ENCODE results near the gene TNRC18.

The TNRC18 gene

DNA sequence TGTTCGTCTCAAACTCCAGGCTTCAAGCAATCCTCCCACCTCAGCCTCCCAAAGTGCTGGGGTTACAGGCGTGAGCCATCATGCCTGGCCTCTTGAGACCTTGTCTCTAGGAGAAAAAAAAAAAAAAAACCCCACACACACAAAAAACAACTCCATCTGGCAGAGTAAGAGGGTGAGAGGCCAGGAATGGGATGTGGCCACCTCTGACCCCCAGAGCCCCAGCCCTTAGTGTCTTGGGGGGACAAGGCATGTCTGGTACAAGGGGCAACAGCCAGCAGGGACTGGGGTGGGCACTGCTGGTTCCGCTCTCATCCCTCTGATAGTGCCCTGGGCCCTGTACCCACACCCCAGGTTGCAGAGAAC, 15.6 kb upstream of the TNRC18 start:
- no peaks in the 10 kb centered on the region for H3K79me1 ChIP-seq (ENCODE audit: low read length)
- no peak overlapping the region for H3K9ac ChIP-seq (ENCODE audit: low read length)
- no peak overlapping the region for H2BK15ac ChIP-seq (replicated peaks; ENCODE audit: low read depth)
- DNase-seq = no peak
- H3K4me1 ChIP-seq (ENCODE audit: control insufficient read depth, low read depth, low read length) = no peaks in the 10 kb centered on the region
- H3K23ac ChIP-seq (ENCODE audit: low read length) = no peak overlapping the region
- H3K18ac ChIP-seq (ENCODE audit: low read length) = no peak overlapping the region
- H3K4me3 ChIP-seq (ENCODE audit: low read length) = no peak overlapping the region
- WGBS (ENCODE audit: extremely low coverage, insufficient coverage, low lambda C conversion rate) = no CpG with 5 or more reads among the region's 3 CpGs
- no peaks in the 10 kb centered on the region for H3K79me2 ChIP-seq (ENCODE audit: control insufficient read depth, insufficient read depth, low read length)
- no peak overlapping the region for H3K4ac ChIP-seq (ENCODE audit: low read depth, low read length)
- no peak overlapping the region for H3K4me2 ChIP-seq (ENCODE audit: low read length)
- no peak overlapping the region for H2BK5ac ChIP-seq (ENCODE audit: low read length)
- H3K27me3 ChIP-seq (ENCODE audit: insufficient read depth, low read length, poor library complexity) = no peaks in the 10 kb centered on the region
- no peak overlapping the region for H3K27ac ChIP-seq (ENCODE audit: low read depth, low read length)
- no peaks in the 10 kb centered on the region for H3K36me3 ChIP-seq (ENCODE audit: control insufficient read depth, insufficient read depth, low read length)
- no peak overlapping the region for H2AK5ac ChIP-seq (ENCODE audit: low read length)
- H4K8ac ChIP-seq (ENCODE audit: low read depth, low read length) = no peak overlapping the region
- no peak overlapping the region for H4K5ac ChIP-seq (ENCODE audit: low read length)
- H3K56ac ChIP-seq (ENCODE audit: low read length) = no peak overlapping the region
- no peak overlapping the region for H2BK120ac ChIP-seq (ENCODE audit: low read depth, low read length)

GRCh38 chr7:5437987-5438386, 14.4 kb upstream of the TNRC18 start:
- Histone ChIP-seq H3K27me3 (ENCODE audit: insufficient read depth, low read length, poor library complexity) (no peaks in the 10 kb centered on the region), H3K4me1 (ENCODE audit: control insufficient read depth, low read depth, low read length) (no peaks in the 10 kb centered on the region), H2BK15ac (replicated peaks; ENCODE audit: low read depth) (no peak overlapping the region), H3K79me2 (ENCODE audit: control insufficient read depth, insufficient read depth, low read length) (no peaks in the 10 kb centered on the region), H3K23ac (ENCODE audit: low read length) (no peak overlapping the region), H3K27ac (ENCODE audit: low read depth, low read length) (no peak overlapping the region), H3K4me3 (ENCODE audit: low read length) (no peak overlapping the region), H3K18ac (ENCODE audit: low read length) (no peak overlapping the region), H2AK5ac (ENCODE audit: low read length) (no peak overlapping the region), H3K56ac (ENCODE audit: low read length) (no peak overlapping the region), H3K4ac (ENCODE audit: low read depth, low read length) (no peak overlapping the region), H4K8ac (ENCODE audit: low read depth, low read length) (no peak overlapping the region), H3K4me2 (ENCODE audit: low read length) (no peak overlapping the region), H3K36me3 (ENCODE audit: control insufficient read depth, insufficient read depth, low read length) (no peaks in the 10 kb centered on the region), H2BK120ac (ENCODE audit: low read depth, low read length) (no peak overlapping the region), H4K5ac (ENCODE audit: low read length) (no peak overlapping the region), H3K9ac (ENCODE audit: low read length) (no peak overlapping the region), H2BK5ac (ENCODE audit: low read length) (no peak overlapping the region), H3K79me1 (ENCODE audit: low read length) (no peaks in the 10 kb centered on the region)
- WGBS (ENCODE audit: extremely low coverage, insufficient coverage, low lambda C conversion rate) = no CpG with 5 or more reads among the region's 5 CpGs
- DNase-seq = no peak

DNA sequence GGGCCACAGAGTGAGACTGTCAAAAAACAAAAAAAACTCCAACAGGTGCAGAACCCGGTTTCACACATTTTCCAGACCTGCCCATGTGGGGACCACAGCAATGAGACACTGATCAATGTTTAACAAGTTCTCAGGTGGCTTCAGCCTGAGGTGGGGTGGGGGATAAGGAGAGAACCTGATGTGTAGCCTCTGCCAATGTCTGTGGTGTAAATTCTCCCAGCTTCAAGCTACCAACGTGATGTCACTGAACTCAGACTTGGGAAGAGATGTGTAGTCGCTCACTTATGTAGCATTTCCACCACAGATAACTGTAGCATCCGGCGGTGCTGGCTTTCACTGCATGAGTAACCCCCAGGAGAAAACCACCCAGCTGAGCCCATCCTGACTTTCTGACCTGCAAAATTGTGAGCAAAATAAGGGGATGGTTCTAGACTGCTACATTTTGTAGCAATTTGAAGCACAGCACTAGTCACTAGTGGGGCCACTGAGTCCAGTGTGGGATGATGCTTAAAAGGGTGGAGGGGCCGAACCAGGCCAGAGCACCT, 13.8 kb upstream of the TNRC18 start:
- no peak overlapping the region for H4K8ac ChIP-seq (ENCODE audit: low read depth, low read length)
- no peak overlapping the region for H3K27ac ChIP-seq (ENCODE audit: low read depth, low read length)
- H3K4me3 ChIP-seq (ENCODE audit: low read length) = no peak overlapping the region
- H4K5ac ChIP-seq (ENCODE audit: low read length) = no peak overlapping the region
- H3K18ac ChIP-seq (ENCODE audit: low read length) = no peak overlapping the region
- H3K36me3 ChIP-seq (ENCODE audit: control insufficient read depth, insufficient read depth, low read length) = no peaks in the 10 kb centered on the region
- H2BK15ac ChIP-seq (replicated peaks; ENCODE audit: low read depth) = no peak overlapping the region
- no peaks in the 10 kb centered on the region for H3K79me1 ChIP-seq (ENCODE audit: low read length)
- H3K56ac ChIP-seq (ENCODE audit: low read length) = no peak overlapping the region
- no peaks in the 10 kb centered on the region for H3K27me3 ChIP-seq (ENCODE audit: insufficient read depth, low read length, poor library complexity)
- DNase-seq = no peak
- no peak overlapping the region for H3K4me2 ChIP-seq (ENCODE audit: low read length)
- H2BK5ac ChIP-seq (ENCODE audit: low read length) = no peak overlapping the region
- no peak overlapping the region for H2AK5ac ChIP-seq (ENCODE audit: low read length)
- no peaks in the 10 kb centered on the region for H3K79me2 ChIP-seq (ENCODE audit: control insufficient read depth, insufficient read depth, low read length)
- H3K4me1 ChIP-seq (ENCODE audit: control insufficient read depth, low read depth, low read length) = no peaks in the 10 kb centered on the region
- no peak overlapping the region for H3K23ac ChIP-seq (ENCODE audit: low read length)
- no peak overlapping the region for H3K4ac ChIP-seq (ENCODE audit: low read depth, low read length)
- WGBS (ENCODE audit: extremely low coverage, insufficient coverage, low lambda C conversion rate) = no CpG with 5 or more reads among the region's 6 CpGs
- H3K9ac ChIP-seq (ENCODE audit: low read length) = no peak overlapping the region
- no peak overlapping the region for H2BK120ac ChIP-seq (ENCODE audit: low read depth, low read length)

DNA sequence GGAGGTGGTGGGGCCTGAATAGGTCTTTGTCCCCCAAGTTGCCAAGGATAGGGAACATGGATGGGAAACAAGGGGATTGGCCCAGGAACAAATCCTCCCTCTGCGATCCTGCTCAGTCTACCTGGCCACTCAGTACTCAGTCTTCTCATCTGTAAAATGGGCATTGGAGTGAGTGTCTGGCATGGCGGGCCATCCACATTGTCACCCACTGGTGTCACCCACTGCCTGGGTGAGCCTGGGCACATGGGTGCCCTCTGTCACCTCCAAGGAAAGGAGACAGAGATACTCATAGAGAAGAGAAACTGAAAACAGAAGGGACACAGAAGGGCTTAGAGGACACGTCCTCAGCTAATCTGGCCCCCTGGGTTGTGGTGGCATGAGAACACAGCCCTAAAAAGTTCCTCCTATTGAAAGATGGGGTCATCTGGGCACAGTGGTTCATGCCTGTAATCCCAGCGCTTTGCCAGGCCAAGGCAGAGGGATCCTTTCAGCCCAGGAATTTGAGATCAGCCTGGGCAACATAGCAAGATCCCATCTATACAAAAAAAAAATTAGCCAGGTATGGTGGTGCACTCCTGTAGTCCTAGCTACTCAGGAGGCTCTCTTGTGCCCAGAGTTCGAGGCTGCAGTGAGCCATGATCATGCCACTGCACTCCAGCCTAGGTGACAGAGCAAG, 12.5 kb upstream of the TNRC18 start:
- H3K56ac ChIP-seq (ENCODE audit: low read length) = no peak overlapping the region
- H2BK15ac ChIP-seq (replicated peaks; ENCODE audit: low read depth) = no peak overlapping the region
- no CpG with 5 or more reads among the region's 5 CpGs for WGBS (ENCODE audit: extremely low coverage, insufficient coverage, low lambda C conversion rate)
- no peaks in the 10 kb centered on the region for H3K36me3 ChIP-seq (ENCODE audit: control insufficient read depth, insufficient read depth, low read length)
- H3K4me1 ChIP-seq (ENCODE audit: control insufficient read depth, low read depth, low read length) = no peaks in the 10 kb centered on the region
- H2AK5ac ChIP-seq (ENCODE audit: low read length) = no peak overlapping the region
- H3K4me2 ChIP-seq (ENCODE audit: low read length) = no peak overlapping the region
- no peak for DNase-seq
- no peaks in the 10 kb centered on the region for H3K79me2 ChIP-seq (ENCODE audit: control insufficient read depth, insufficient read depth, low read length)
- H3K27me3 ChIP-seq (ENCODE audit: insufficient read depth, low read length, poor library complexity) = no peaks in the 10 kb centered on the region
- no peak overlapping the region for H3K9ac ChIP-seq (ENCODE audit: low read length)
- no peak overlapping the region for H3K4ac ChIP-seq (ENCODE audit: low read depth, low read length)
- H2BK120ac ChIP-seq (ENCODE audit: low read depth, low read length) = no peak overlapping the region
- H4K8ac ChIP-seq (ENCODE audit: low read depth, low read length) = no peak overlapping the region
- no peak overlapping the region for H4K5ac ChIP-seq (ENCODE audit: low read length)
- no peaks in the 10 kb centered on the region for H3K79me1 ChIP-seq (ENCODE audit: low read length)
- H2BK5ac ChIP-seq (ENCODE audit: low read length) = no peak overlapping the region
- no peak overlapping the region for H3K4me3 ChIP-seq (ENCODE audit: low read length)
- no peak overlapping the region for H3K18ac ChIP-seq (ENCODE audit: low read length)
- H3K23ac ChIP-seq (ENCODE audit: low read length) = no peak overlapping the region
- no peak overlapping the region for H3K27ac ChIP-seq (ENCODE audit: low read depth, low read length)

DNA sequence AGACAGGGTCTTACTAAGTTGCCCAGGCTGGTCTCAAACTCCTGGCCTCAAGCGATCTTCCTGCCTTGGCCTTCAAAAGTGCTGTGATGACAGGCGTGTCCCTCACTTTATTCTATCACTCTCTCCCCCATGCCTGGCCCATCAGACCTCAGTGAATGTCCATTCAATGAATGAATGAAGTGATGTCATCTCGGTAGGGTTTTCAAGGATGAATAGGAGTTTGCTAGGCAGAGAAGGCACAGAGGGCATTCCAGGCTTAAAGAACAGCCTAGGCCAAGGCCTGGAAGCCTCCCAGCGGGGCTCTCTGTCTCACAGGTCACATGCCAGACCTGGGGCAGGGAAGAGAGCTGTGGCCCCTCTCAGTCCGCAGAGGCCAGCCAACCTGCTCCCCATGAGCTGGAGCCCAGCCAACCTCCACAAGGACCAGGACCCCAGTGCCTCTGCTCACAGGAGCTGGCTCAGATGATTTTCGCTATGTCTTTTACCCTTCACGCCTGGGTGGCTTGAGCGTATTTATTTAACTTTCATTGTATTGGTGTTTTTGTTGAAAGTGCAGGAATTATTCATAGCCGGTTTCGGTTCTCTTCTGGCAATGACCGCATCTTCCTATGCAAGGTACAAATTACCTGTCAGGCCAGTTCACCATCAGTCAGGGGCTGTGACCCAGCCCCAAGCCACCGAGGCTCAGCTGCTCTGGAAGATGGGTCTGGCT, 11.8 kb upstream of the TNRC18 start:
- no peaks in the 10 kb centered on the region for H3K4me1 ChIP-seq (ENCODE audit: control insufficient read depth, low read depth, low read length)
- H2BK120ac ChIP-seq (ENCODE audit: low read depth, low read length) = no peak overlapping the region
- H4K8ac ChIP-seq (ENCODE audit: low read depth, low read length) = no peak overlapping the region
- H3K27ac ChIP-seq (ENCODE audit: low read depth, low read length) = no peak overlapping the region
- no peak overlapping the region for H2BK5ac ChIP-seq (ENCODE audit: low read length)
- H3K36me3 ChIP-seq (ENCODE audit: control insufficient read depth, insufficient read depth, low read length) = no peaks in the 10 kb centered on the region
- WGBS (ENCODE audit: extremely low coverage, insufficient coverage, low lambda C conversion rate) = no CpG with 5 or more reads among the region's 12 CpGs
- H3K4me3 ChIP-seq (ENCODE audit: low read length) = no peak overlapping the region
- H3K79me1 ChIP-seq (ENCODE audit: low read length) = no peaks in the 10 kb centered on the region
- no peak overlapping the region for H4K5ac ChIP-seq (ENCODE audit: low read length)
- DNase-seq = no peak
- no peak overlapping the region for H2BK15ac ChIP-seq (replicated peaks; ENCODE audit: low read depth)
- H3K79me2 ChIP-seq (ENCODE audit: control insufficient read depth, insufficient read depth, low read length) = no peaks in the 10 kb centered on the region
- no peak overlapping the region for H2AK5ac ChIP-seq (ENCODE audit: low read length)
- no peaks in the 10 kb centered on the region for H3K27me3 ChIP-seq (ENCODE audit: insufficient read depth, low read length, poor library complexity)
- H3K18ac ChIP-seq (ENCODE audit: low read length) = no peak overlapping the region
- no peak overlapping the region for H3K56ac ChIP-seq (ENCODE audit: low read length)
- no peak overlapping the region for H3K9ac ChIP-seq (ENCODE audit: low read length)
- H3K23ac ChIP-seq (ENCODE audit: low read length) = no peak overlapping the region
- no peak overlapping the region for H3K4ac ChIP-seq (ENCODE audit: low read depth, low read length)
- no peak overlapping the region for H3K4me2 ChIP-seq (ENCODE audit: low read length)
